AG04450 (cell line): ENCODE measurements around the gene LRRN4CL. TPM values are rescaled to one million over a fixed set of nuclear protein-coding genes. Genes with fewer than 3 reads are reported as not detected.
A peak's percentile ranks its signal among the peaks of the same experiment; 100 is the strongest.

ENCODE experiments used
- CTCF ChIA-PET: fragments of 300-600, 350-600 bp; formaldehyde crosslinking; extraction: SDS; loops from one replicate; lab custom pipeline; 2022; ENCODE audit warnings: antibody characterized with exemption, inconsistent platforms; lab: Charles Lee
- POLR2A ChIA-PET: fragments of 350-600 bp; formaldehyde crosslinking; extraction: SDS; loops from one replicate; lab custom pipeline; 2021; ENCODE audit warnings: antibody characterized with exemption, inconsistent platforms; lab: Yijun Ruan, JAX
- DNase-seq: peaks from one replicate; pipeline ENCODE4 v3.0.0-alpha.2; 2011; ENCODE audit warnings: low read depth, low spot score
- H3K27ac ChIP-seq: one replicate; pipeline ENCODE4 v1.5.1; 2012; ENCODE audit warnings: low read depth, low read length, control low read depth
- H3K27me3 ChIP-seq: one replicate; pipeline ENCODE4 v1.6.0; 2012; ENCODE audit warnings: low read length; ENCODE audit not compliant: control insufficient read depth, insufficient read depth
- H3K4me3 ChIP-seq: 2 replicates; pipeline ENCODE4 v1.5.1; 2011; ENCODE audit warnings: mild to moderate bottlenecking, low read depth, low read length, control low read depth
- H3K9me3 ChIP-seq: 2 replicates; pipeline ENCODE4 v1.5.1; 2012; ENCODE audit warnings: low read length; ENCODE audit not compliant: control insufficient read depth, insufficient read depth
- polyA plus RNA-seq: library from polyadenylated mRNA; depleted of rRNA; stranded (reverse); fragments of >200 nt; gene quantifications from 2 replicates; pipeline ENCODE4 v1.2.3, GENCODE V29; 2011
- TF ChIP-seq, protein P1 (sequence below): IDR thresholded peaks from 2 replicates; pipeline ENCODE4 v1.5.1; 2011; ENCODE audit warnings: low read depth, low read length, control low read depth, inconsistent platforms

LRRN4CL gene
- polyA plus RNA-seq, 1 experiment, result 4.1 TPM

GRCh38 chr11:62727872-62728170, 38.5 kb upstream of the LRRN4CL start:
- H3K4me3 ChIP-seq, result peak overlapping the region; percentile 99
- peak; percentile 92 for DNase-seq
- no peaks in the 10 kb centered on the region for H3K27me3 ChIP-seq
- ChIA-PET CTCF (interaction anchor here (0.5 to 1.8 kb wide), 3 partner anchors 22 to 59 kb away, joined by 3 to 5 read pairs (median 3); no protein-coding TSS in a partner anchor), POLR2A (interaction anchor here (0.6 to 3.7 kb wide), 28 partner anchors 11 to 1627 kb away, joined by 3 to 41 read pairs (median 5); partner anchors contain the start of genes C11orf98, CSKMT, EEF1G and INTS5)
- peak overlapping the region; percentile 98 for H3K27ac ChIP-seq
- no peaks in the 10 kb centered on the region; the same call in 1 of the 2 replicates for H3K9me3 ChIP-seq
- TF ChIP-seq, protein P1, sequence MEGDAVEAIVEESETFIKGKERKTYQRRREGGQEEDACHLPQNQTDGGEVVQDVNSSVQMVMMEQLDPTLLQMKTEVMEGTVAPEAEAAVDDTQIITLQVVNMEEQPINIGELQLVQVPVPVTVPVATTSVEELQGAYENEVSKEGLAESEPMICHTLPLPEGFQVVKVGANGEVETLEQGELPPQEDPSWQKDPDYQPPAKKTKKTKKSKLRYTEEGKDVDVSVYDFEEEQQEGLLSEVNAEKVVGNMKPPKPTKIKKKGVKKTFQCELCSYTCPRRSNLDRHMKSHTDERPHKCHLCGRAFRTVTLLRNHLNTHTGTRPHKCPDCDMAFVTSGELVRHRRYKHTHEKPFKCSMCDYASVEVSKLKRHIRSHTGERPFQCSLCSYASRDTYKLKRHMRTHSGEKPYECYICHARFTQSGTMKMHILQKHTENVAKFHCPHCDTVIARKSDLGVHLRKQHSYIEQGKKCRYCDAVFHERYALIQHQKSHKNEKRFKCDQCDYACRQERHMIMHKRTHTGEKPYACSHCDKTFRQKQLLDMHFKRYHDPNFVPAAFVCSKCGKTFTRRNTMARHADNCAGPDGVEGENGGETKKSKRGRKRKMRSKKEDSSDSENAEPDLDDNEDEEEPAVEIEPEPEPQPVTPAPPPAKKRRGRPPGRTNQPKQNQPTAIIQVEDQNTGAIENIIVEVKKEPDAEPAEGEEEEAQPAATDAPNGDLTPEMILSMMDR, result no peak

DNA sequence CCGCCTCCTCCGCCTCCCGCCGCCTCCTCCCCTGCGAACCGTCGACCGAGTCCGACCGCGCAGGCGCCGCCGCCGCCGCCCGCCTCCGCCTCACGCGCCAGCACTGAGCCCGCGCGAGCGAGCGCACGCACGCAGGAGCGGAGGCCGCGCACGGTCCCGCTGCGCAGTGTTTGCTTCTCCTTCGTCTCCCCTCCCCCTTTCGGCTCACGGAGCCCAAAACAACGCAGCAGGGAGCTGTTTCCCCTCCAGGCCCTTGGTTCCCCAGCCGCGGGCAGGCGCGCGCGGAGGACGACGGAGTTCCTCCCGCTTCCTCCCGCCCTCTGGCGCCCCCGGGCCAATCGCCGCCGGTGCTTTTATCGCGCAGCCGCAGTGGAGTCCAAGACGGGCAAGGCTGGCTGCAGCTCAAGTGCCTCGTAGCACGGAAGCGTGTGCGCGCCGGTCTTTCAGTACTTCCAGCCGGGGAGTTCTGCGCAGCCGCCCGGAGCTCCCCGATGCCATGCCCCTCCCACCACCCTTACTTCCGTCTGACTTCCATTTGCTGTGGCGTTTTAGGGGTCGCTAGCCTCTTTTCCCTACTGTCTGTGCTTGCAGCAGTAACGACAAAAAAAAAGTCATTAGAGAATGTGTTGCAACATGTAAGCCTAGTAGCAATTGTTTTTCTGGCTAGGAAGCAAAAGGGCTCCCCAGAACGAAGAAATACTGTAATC, 38.0 kb upstream of the LRRN4CL start, which contains the start of gene HNRNPUL2:
Gene HNRNPUL2 (minus strand): TSS at position 293 of the 707 bp plus-strand sequence. CDS start 301 bp downstream, outside the sequence.
- TF ChIP-seq, protein P1, result 0 out of 2 replicates have a peak, but pooled peaks have one; percentile 11
- H3K27ac ChIP-seq, result peak within 1 kb of the TSS; percentile 98
- ChIA-PET POLR2A (interaction anchor here (0.5 to 3.7 kb wide), 31 partner anchors 12 to 1628 kb away, joined by 3 to 41 read pairs (median 4); partner anchors contain the start of genes C11orf98, CSKMT, EEF1G and GANAB), CTCF (interaction anchor here (0.5 to 1.8 kb wide), 5 partner anchors 21 to 59 kb away, joined by 3 to 6 read pairs (median 3); no protein-coding TSS in a partner anchor)
- H3K9me3 ChIP-seq, result no peaks in the 10 kb centered on the region; the same call in 1 of the 2 replicates
- peak; percentile 99 for DNase-seq
- H3K27me3 ChIP-seq, result no peaks in the 10 kb centered on the region
- H3K4me3 ChIP-seq, result peak within 1 kb of the TSS; percentile 99

- no peaks in the 10 kb centered on the region; the same call in 1 of the 2 replicates for H3K9me3 ChIP-seq
- no peaks in the 10 kb centered on the region for H3K27me3 ChIP-seq
- DNase-seq, result no peak
- POLR2A ChIA-PET, result interaction anchor here (0.5 to 3.7 kb wide), 25 partner anchors 14 to 935 kb away, joined by 3 to 41 read pairs (median 4); partner anchors contain the start of genes C11orf98, CSKMT, EEF1G and GANAB
- H3K27ac ChIP-seq, result peak overlapping the region; percentile 70
- CTCF ChIA-PET, result interaction anchor here (0.5 to 1.8 kb wide), 4 partner anchors 21 to 60 kb away, joined by 3 to 6 read pairs (median 4); no protein-coding TSS in a partner anchor
- TF ChIP-seq, protein P1, result no peak
- H3K4me3 ChIP-seq, result peak overlapping the region; percentile 99
Measured at GRCh38 chr11:62726915-62727164, 37.5 kb upstream of the LRRN4CL start.

DNA sequence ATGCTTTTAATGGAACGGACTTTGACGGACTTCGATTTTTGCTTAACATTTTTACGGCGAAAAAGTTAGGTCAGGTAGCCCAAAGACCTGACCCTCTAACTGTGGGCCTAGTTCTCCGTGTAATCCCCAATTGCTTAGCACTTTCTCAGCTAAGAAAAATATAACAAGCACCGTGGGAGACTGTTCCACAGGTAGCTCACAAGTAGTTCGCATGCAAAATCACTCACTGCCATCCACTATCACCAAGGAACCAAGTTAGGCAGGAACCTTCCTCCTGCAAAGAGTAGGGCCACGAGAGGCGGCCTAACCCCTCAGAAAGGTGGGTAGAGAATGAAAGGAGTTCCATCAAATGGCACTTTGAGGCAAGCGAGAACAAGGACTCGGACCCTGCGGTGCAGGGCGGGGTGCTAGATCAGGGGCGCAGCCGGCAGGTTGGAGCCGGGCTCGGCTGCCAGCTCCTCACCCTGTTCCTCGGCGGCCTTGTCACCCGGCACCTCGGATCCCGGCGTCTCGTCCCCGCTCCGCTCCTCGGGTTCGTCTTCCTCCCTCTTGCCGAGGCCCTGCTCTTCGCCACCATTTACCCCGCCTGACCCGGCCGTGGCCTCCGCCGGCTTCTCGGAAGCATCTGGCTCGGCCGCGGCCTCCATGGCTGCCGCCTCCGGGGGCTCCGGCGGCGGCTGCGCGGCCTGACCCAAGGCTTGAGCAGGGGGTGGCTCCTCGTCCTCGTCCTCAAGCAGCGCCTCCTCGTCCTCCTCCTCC, 37.0 kb upstream of the LRRN4CL start:
- no peak for DNase-seq

More for the DNA sequence above, 37.0 kb upstream of the LRRN4CL start:
- H3K27ac ChIP-seq, result peak overlapping the region; percentile 70
- CTCF ChIA-PET, result interaction anchor here (0.6 to 1.8 kb wide), 2 partner anchors 43 to 60 kb away, joined by 3 to 5 read pairs; no protein-coding TSS in a partner anchor
- H3K4me3 ChIP-seq, result peak overlapping the region; percentile 99
- H3K9me3 ChIP-seq, result no peaks in the 10 kb centered on the region; the same call in 1 of the 2 replicates
- no peaks in the 10 kb centered on the region for H3K27me3 ChIP-seq
- TF ChIP-seq, protein P1, result no peak
- POLR2A ChIA-PET, result interaction anchor here (0.7 to 3.7 kb wide), 14 partner anchors 17 to 935 kb away, joined by 3 to 41 read pairs (median 7); partner anchors contain the start of genes C11orf98, CSKMT, LBHD1 and LRRN4CL
